RWPE1 (cell line): ENCODE data around the gene SUSD2.
A peak's percentile ranks its signal among the peaks of the same experiment; 100 is the strongest.

ENCODE experiments used
- CTCF ChIA-PET: fragments of 350-600 bp; sonication (Branson Sonifier 250); formaldehyde crosslinking; extraction: SDS; loops from one replicate; lab custom pipeline; 2021; lab: Yijun Ruan, JAX
- POLR2A ChIA-PET: fragments of 400-600 bp; formaldehyde crosslinking; extraction: SDS; loops from one replicate; lab custom pipeline; 2020; ENCODE audit warnings: antibody characterized with exemption; ENCODE audit not compliant: low non-redundant PET; lab: Yijun Ruan, JAX
- DNase-seq: peaks from one replicate; pipeline ENCODE4 v3.0.0; 2012; ENCODE audit warnings: low spot score
- H3K27ac ChIP-seq: fragments of 450-650 bp; 2 replicates; pipeline ENCODE4 v1.5.1; 2017
- CTCF ChIP-seq: fragments of 450-650 bp; conservative IDR thresholded peaks from 2 replicates; pipeline ENCODE4 v1.5.1; 2017; ENCODE audit warnings: low read depth, mild to moderate bottlenecking

SUSD2 gene

DNA sequence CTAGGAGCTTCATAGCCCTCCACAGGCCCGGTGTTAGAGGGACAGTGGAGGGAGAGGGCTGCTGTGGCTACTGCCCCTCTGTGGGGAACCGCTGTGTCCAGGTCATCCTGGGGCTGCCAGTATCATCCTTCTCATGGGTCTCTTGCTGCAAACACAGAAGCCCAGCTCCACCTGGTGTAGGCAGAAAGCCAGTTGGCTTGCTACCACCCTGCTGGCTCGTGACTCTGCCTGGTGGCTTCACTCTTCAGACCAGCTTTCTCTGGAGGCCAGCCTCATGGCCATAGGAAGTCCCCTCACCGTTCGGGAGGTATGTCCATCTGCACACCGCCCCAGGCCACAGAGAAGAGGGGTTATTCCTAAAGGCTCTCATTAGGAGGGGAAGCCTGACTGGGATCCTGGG, 19.4 kb upstream of the SUSD2 start:
- no peak for DNase-seq
- CTCF ChIA-PET, result no interaction called here
- TF ChIP-seq CTCF, result no peak

DNA sequence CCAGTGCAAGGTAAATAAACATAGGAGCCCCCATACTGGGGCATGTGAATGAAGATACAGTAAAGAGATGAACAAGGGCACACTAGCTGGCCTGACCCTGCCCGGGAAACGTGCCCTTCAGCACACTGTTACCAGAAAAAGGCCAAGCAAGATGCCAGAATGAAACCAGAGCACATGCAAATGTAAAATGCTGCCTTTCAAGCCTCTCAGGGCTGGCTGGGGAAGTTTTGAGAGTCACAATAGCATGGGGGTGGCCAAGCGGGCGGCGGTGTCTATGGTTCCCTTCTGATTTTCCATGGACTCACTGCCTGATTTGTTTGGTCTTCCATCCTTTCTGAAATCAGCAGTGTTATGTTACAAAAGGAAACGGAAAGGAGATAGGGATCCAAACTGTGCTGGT, 18.9 kb upstream of the SUSD2 start:
- DNase-seq, result no peak
- TF ChIP-seq CTCF, result no peak
- peak overlapping the region; percentile 20 for H3K27ac ChIP-seq
- POLR2A ChIA-PET, result no interaction called here
- CTCF ChIA-PET, result no interaction called here

More for the DNA sequence above, 19.4 kb upstream of the SUSD2 start:
- H3K27ac ChIP-seq, result peak overlapping the region; percentile 20
- POLR2A ChIA-PET, result no interaction called here

DNA sequence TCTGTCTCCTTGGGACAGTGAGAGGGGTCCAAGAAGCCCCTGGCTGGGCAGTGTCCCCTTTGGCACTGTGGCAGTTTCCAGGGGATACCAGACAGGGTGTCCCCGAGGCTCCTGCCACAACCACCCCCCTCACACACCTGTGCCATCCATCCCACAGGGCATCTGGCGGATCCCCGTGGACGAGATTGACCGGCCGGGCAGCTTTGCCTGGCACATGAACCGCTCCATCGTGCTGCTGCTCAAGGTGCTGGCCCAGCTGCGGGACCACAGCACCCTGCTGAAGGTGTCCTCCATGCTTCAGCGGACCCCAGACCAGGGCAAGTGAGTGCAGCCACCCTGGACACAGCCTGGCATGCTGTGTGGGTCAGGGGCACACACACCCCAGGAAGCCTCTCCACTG, 17.0 kb upstream of the SUSD2 start:
- no peak for DNase-seq
- ChIA-PET POLR2A (no interaction called here), CTCF (interaction anchor here (0.7 kb wide), 1 partner anchor 43 kb away, joined by 3 read pairs; no protein-coding TSS in a partner anchor)
- no peak for TF ChIP-seq CTCF
- no peak overlapping the region for H3K27ac ChIP-seq

GRCh38 chr22:24164940-24165339, 16.3 kb upstream of the SUSD2 start:
- DNase-seq, result no peak
- peak overlapping the region; percentile 36 for H3K27ac ChIP-seq
- TF ChIP-seq CTCF, result no peak
- ChIA-PET POLR2A (no interaction called here), CTCF (interaction anchor here (0.7 kb wide), 1 partner anchor 43 kb away, joined by 3 read pairs; no protein-coding TSS in a partner anchor)

DNA sequence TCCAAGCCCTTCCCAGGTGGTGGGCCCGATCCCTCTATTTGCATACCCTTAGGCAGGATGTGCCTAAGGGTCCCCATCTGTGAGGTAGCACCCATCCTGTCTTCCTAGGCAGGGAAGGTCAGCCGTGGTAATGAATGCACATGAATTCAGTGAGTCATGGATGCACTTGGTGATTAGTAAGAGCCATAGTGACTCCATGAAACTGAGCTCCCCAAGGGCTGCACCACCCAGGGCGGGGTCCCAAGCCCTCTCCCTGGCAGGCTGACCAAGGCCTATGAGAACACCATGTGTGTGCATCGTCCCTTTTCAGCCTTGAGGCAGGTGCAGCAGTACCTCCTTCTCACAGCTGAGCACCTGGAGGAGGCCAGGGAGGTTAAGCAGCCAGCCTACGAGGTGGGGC, 15.6 kb upstream of the SUSD2 start:
- peak overlapping the region; percentile 36 for H3K27ac ChIP-seq
- no peak for TF ChIP-seq CTCF
- ChIA-PET POLR2A (no interaction called here), CTCF (no interaction called here)
- DNase-seq, result no peak

GRCh38 chr22:24166811-24167210, 14.5 kb upstream of the SUSD2 start:
- ChIA-PET POLR2A (no interaction called here), CTCF (interaction anchor here (0.6 to 1.5 kb wide), 2 partner anchors 10 to 80 kb away, joined by 3 to 4 read pairs; no protein-coding TSS in a partner anchor)
- H3K27ac ChIP-seq, result no peak overlapping the region; the same call in 1 of the 2 replicates
- DNase-seq, result no peak
- TF ChIP-seq CTCF, result no peak
